Measurements from ENCODE around the gene REEP3.
"Not testable (repeated sequence)": the region's sequence is repeated elsewhere in the genome, so short reads cannot be mapped to it uniquely, and the experiment has no call there.

Gene REEP3

GRCh38 chr10:63500551-63500950, 20.6 kb upstream of the REEP3 start:
- not testable (repeated sequence) for DNase-seq; H2BK5ac ChIP-seq (ENCODE audit: low read length); H3K18ac ChIP-seq (ENCODE audit: low read length); H3K27ac ChIP-seq (ENCODE audit: low read depth, low read length); H3K9ac ChIP-seq (ENCODE audit: low read length); H3K4me3 ChIP-seq (ENCODE audit: low read length); H2BK15ac ChIP-seq (replicated peaks; ENCODE audit: low read depth); H2BK120ac ChIP-seq (ENCODE audit: low read depth, low read length); H3K4me2 ChIP-seq (ENCODE audit: low read length); H4K5ac ChIP-seq (ENCODE audit: low read length); H3K4ac ChIP-seq (ENCODE audit: low read depth, low read length); H2AK5ac ChIP-seq (ENCODE audit: low read length); H3K23ac ChIP-seq (ENCODE audit: low read length); H3K56ac ChIP-seq (ENCODE audit: low read length); H3K4me1 ChIP-seq (ENCODE audit: control insufficient read depth, low read depth, low read length); H3K27me3 ChIP-seq (ENCODE audit: insufficient read depth, low read length, poor library complexity); H3K36me3 ChIP-seq (ENCODE audit: control insufficient read depth, insufficient read depth, low read length); H4K8ac ChIP-seq (ENCODE audit: low read depth, low read length)
- Histone ChIP-seq H3K79me1 (ENCODE audit: low read length) (peaks cover 12% of the 10 kb centered on the region), H3K79me2 (ENCODE audit: control insufficient read depth, insufficient read depth, low read length) (peaks cover 23% of the 10 kb centered on the region)
- no CpG with 5 or more reads among the region's 5 CpGs for WGBS (ENCODE audit: extremely low coverage, insufficient coverage, low lambda C conversion rate)

GRCh38 chr10:63501954-63502353, 19.2 kb upstream of the REEP3 start:
- DNase-seq = no peak
- Histone ChIP-seq H2BK120ac (ENCODE audit: low read depth, low read length) (no peak overlapping the region), H3K4me3 (ENCODE audit: low read length) (no peak overlapping the region), H3K27me3 (ENCODE audit: insufficient read depth, low read length, poor library complexity) (no peaks in the 10 kb centered on the region), H4K8ac (ENCODE audit: low read depth, low read length) (no peak overlapping the region), H3K36me3 (ENCODE audit: control insufficient read depth, insufficient read depth, low read length) (no peaks in the 10 kb centered on the region), H3K9ac (ENCODE audit: low read length) (no peak overlapping the region), H2AK5ac (ENCODE audit: low read length) (no peak overlapping the region), H3K27ac (ENCODE audit: low read depth, low read length) (no peak overlapping the region), H3K79me1 (ENCODE audit: low read length) (peaks cover 8% of the 10 kb centered on the region), H3K56ac (ENCODE audit: low read length) (no peak overlapping the region), H3K23ac (ENCODE audit: low read length) (no peak overlapping the region), H3K18ac (ENCODE audit: low read length) (no peak overlapping the region), H2BK5ac (ENCODE audit: low read length) (no peak overlapping the region), H3K4me2 (ENCODE audit: low read length) (no peak overlapping the region), H3K4ac (ENCODE audit: low read depth, low read length) (no peak overlapping the region), H2BK15ac (replicated peaks; ENCODE audit: low read depth) (no peak overlapping the region), H4K5ac (ENCODE audit: low read length) (no peak overlapping the region), H3K79me2 (ENCODE audit: control insufficient read depth, insufficient read depth, low read length) (peaks cover 27% of the 10 kb centered on the region), H3K4me1 (ENCODE audit: control insufficient read depth, low read depth, low read length) (peaks cover 12% of the 10 kb centered on the region)
- no CpG with 5 or more reads among the region's 1 CpG for WGBS (ENCODE audit: extremely low coverage, insufficient coverage, low lambda C conversion rate)

- no peak overlapping the region for H3K56ac ChIP-seq (ENCODE audit: low read length)
- no peak overlapping the region for H3K4me2 ChIP-seq (ENCODE audit: low read length)
- H2BK120ac ChIP-seq (ENCODE audit: low read depth, low read length) = no peak overlapping the region
- peaks cover 12% of the 10 kb centered on the region for H3K4me1 ChIP-seq (ENCODE audit: control insufficient read depth, low read depth, low read length)
- H3K27me3 ChIP-seq (ENCODE audit: insufficient read depth, low read length, poor library complexity) = no peaks in the 10 kb centered on the region
- peaks cover 8% of the 10 kb centered on the region for H3K79me1 ChIP-seq (ENCODE audit: low read length)
- H3K18ac ChIP-seq (ENCODE audit: low read length) = no peak overlapping the region
- no peak overlapping the region for H3K27ac ChIP-seq (ENCODE audit: low read depth, low read length)
- no peak overlapping the region for H2BK15ac ChIP-seq (replicated peaks; ENCODE audit: low read depth)
- H3K4ac ChIP-seq (ENCODE audit: low read depth, low read length) = no peak overlapping the region
- peaks cover 29% of the 10 kb centered on the region for H3K79me2 ChIP-seq (ENCODE audit: control insufficient read depth, insufficient read depth, low read length)
- WGBS (ENCODE audit: extremely low coverage, insufficient coverage, low lambda C conversion rate) = no CpG with 5 or more reads among the region's 1 CpG
- no peak overlapping the region for H3K4me3 ChIP-seq (ENCODE audit: low read length)
- no peak overlapping the region for H4K5ac ChIP-seq (ENCODE audit: low read length)
- H3K36me3 ChIP-seq (ENCODE audit: control insufficient read depth, insufficient read depth, low read length) = no peaks in the 10 kb centered on the region
- H2BK5ac ChIP-seq (ENCODE audit: low read length) = no peak overlapping the region
- H3K9ac ChIP-seq (ENCODE audit: low read length) = no peak overlapping the region
- no peak overlapping the region for H3K23ac ChIP-seq (ENCODE audit: low read length)
- no peak overlapping the region for H4K8ac ChIP-seq (ENCODE audit: low read depth, low read length)
- no peak overlapping the region for H2AK5ac ChIP-seq (ENCODE audit: low read length)
- no peak for DNase-seq
Observed at GRCh38 chr10:63502832-63503231, 18.4 kb upstream of the REEP3 start.

GRCh38 chr10:63503395-63503794, 17.8 kb upstream of the REEP3 start:
- Histone ChIP-seq H2BK120ac (ENCODE audit: low read depth, low read length) (no peak overlapping the region), H3K4me3 (ENCODE audit: low read length) (no peak overlapping the region), H3K36me3 (ENCODE audit: control insufficient read depth, insufficient read depth, low read length) (no peaks in the 10 kb centered on the region), H3K18ac (ENCODE audit: low read length) (no peak overlapping the region), H3K4me2 (ENCODE audit: low read length) (no peak overlapping the region), H3K4me1 (ENCODE audit: control insufficient read depth, low read depth, low read length) (peaks cover 12% of the 10 kb centered on the region), H3K9ac (ENCODE audit: low read length) (no peak overlapping the region), H3K56ac (ENCODE audit: low read length) (peak overlapping the region; percentile 66), H2BK15ac (replicated peaks; ENCODE audit: low read depth) (no peak overlapping the region), H3K27ac (ENCODE audit: low read depth, low read length) (no peak overlapping the region), H3K23ac (ENCODE audit: low read length) (no peak overlapping the region), H3K79me2 (ENCODE audit: control insufficient read depth, insufficient read depth, low read length) (peaks cover 32% of the 10 kb centered on the region), H4K8ac (ENCODE audit: low read depth, low read length) (no peak overlapping the region), H2BK5ac (ENCODE audit: low read length) (no peak overlapping the region), H4K5ac (ENCODE audit: low read length) (no peak overlapping the region), H3K27me3 (ENCODE audit: insufficient read depth, low read length, poor library complexity) (no peaks in the 10 kb centered on the region), H3K79me1 (ENCODE audit: low read length) (peaks cover 8% of the 10 kb centered on the region), H2AK5ac (ENCODE audit: low read length) (no peak overlapping the region), H3K4ac (ENCODE audit: low read depth, low read length) (no peak overlapping the region)
- DNase-seq = no peak
- WGBS (ENCODE audit: extremely low coverage, insufficient coverage, low lambda C conversion rate) = no CpG with 5 or more reads among the region's 4 CpGs

- Histone ChIP-seq H2BK5ac (ENCODE audit: low read length) (no peak overlapping the region), H3K9ac (ENCODE audit: low read length) (no peak overlapping the region), H2BK15ac (replicated peaks; ENCODE audit: low read depth) (no peak overlapping the region), H3K36me3 (ENCODE audit: control insufficient read depth, insufficient read depth, low read length) (no peaks in the 10 kb centered on the region), H3K4me2 (ENCODE audit: low read length) (peak overlapping the region; percentile 11), H3K27ac (ENCODE audit: low read depth, low read length) (peak overlapping the region; percentile 53), H3K27me3 (ENCODE audit: insufficient read depth, low read length, poor library complexity) (no peaks in the 10 kb centered on the region), H3K18ac (ENCODE audit: low read length) (peak overlapping the region; percentile 70), H3K56ac (ENCODE audit: low read length) (peak overlapping the region; percentile 51), H2AK5ac (ENCODE audit: low read length) (no peak overlapping the region), H3K4me1 (ENCODE audit: control insufficient read depth, low read depth, low read length) (peaks cover 12% of the 10 kb centered on the region), H3K4me3 (ENCODE audit: low read length) (no peak overlapping the region), H3K23ac (ENCODE audit: low read length) (no peak overlapping the region), H4K5ac (ENCODE audit: low read length) (no peak overlapping the region), H4K8ac (ENCODE audit: low read depth, low read length) (no peak overlapping the region), H3K79me2 (ENCODE audit: control insufficient read depth, insufficient read depth, low read length) (peaks cover 30% of the 10 kb centered on the region), H3K4ac (ENCODE audit: low read depth, low read length) (peak overlapping the region; percentile 79), H3K79me1 (ENCODE audit: low read length) (peaks cover 8% of the 10 kb centered on the region), H2BK120ac (ENCODE audit: low read depth, low read length) (peak overlapping the region; percentile 51)
- WGBS (ENCODE audit: extremely low coverage, insufficient coverage, low lambda C conversion rate) = no CpG with 5 or more reads among the region's 3 CpGs
- DNase-seq = peak; percentile 95
Observed at GRCh38 chr10:63504145-63504881, 16.9 kb upstream of the REEP3 start.

- Histone ChIP-seq H3K56ac (ENCODE audit: low read length) (no peak overlapping the region), H3K4me3 (ENCODE audit: low read length) (no peak overlapping the region), H2BK15ac (replicated peaks; ENCODE audit: low read depth) (no peak overlapping the region), H4K5ac (ENCODE audit: low read length) (no peak overlapping the region), H3K27ac (ENCODE audit: low read depth, low read length) (no peak overlapping the region), H3K18ac (ENCODE audit: low read length) (no peak overlapping the region), H3K79me1 (ENCODE audit: low read length) (peaks cover 7% of the 10 kb centered on the region), H3K9ac (ENCODE audit: low read length) (no peak overlapping the region), H3K79me2 (ENCODE audit: control insufficient read depth, insufficient read depth, low read length) (peaks cover 28% of the 10 kb centered on the region), H3K36me3 (ENCODE audit: control insufficient read depth, insufficient read depth, low read length) (no peaks in the 10 kb centered on the region), H3K4me1 (ENCODE audit: control insufficient read depth, low read depth, low read length) (peaks cover 12% of the 10 kb centered on the region), H3K23ac (ENCODE audit: low read length) (no peak overlapping the region), H3K27me3 (ENCODE audit: insufficient read depth, low read length, poor library complexity) (no peaks in the 10 kb centered on the region), H4K8ac (ENCODE audit: low read depth, low read length) (no peak overlapping the region), H3K4me2 (ENCODE audit: low read length) (no peak overlapping the region), H2AK5ac (ENCODE audit: low read length) (no peak overlapping the region), H2BK120ac (ENCODE audit: low read depth, low read length) (no peak overlapping the region), H3K4ac (ENCODE audit: low read depth, low read length) (no peak overlapping the region), H2BK5ac (ENCODE audit: low read length) (no peak overlapping the region)
- WGBS (ENCODE audit: extremely low coverage, insufficient coverage, low lambda C conversion rate) = no CpG with 5 or more reads among the region's 2 CpGs
- no peak for DNase-seq
Observed at GRCh38 chr10:63505562-63505961, 15.6 kb upstream of the REEP3 start.
